Activated CD8-positive, alpha-beta memory T cell treated with anti-CD3 and anti-CD28 coated beads for 24 hours (primary cell): ENCODE results near the gene IAH1.
"Not testable (repeated sequence)": the region's sequence is repeated elsewhere in the genome, so short reads cannot be mapped to it uniquely, and the experiment has no call there.

Source experiments
- DNase-seq: peaks from one replicate; pipeline ENCODE4 v3.0.0-alpha.2; 2020

Gene IAH1

DNA sequence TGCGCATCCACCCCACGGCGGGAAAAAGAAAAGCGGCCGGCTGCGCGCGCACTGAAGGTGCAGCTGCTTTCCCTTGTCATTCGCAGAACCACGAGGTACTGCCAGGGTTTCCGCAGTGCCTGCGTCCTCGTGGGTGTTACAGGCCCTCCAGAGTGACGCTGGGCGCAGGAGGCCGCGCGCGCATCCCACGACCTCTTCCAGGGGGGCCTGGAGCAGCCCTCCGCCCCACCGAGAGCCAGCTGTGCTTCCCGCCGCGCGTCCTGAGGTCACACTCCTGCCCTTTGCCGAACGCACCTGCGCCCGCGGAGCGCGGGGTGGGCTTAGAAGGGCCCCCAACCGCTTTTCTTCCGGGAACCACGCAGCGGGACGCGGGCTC, 378 bp upstream of the IAH1 start:
- peak; percentile 88 for DNase-seq

GRCh38 chr2:9477914-9478313, 3.6 kb downstream of the IAH1 start:
- DNase-seq: no peak

DNA sequence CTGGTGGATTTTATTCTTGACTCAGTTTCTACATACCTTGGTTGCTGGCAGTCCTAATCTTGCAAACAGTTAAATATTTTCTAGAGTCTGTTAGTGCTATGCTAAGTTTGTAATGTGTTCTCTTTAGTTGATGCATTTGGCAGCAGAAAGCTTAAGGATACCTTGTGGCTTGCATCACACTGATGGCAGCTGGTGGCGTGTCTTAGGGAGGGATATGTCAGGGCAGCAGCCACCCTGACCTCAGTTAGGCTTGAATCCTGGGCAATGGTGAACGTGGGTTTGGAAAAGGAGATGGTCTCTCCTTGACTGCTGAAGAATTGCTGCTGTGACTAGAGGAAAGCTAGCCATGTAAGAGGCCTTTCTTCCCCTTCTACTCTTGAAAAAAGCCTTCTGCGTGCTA, 4.2 kb downstream of the IAH1 start:
- DNase-seq: no peak

- DNase-seq: no peak
These were observed 5.8 kb downstream of the IAH1 start for GRCh38 chr2:9480157-9480556.

DNA sequence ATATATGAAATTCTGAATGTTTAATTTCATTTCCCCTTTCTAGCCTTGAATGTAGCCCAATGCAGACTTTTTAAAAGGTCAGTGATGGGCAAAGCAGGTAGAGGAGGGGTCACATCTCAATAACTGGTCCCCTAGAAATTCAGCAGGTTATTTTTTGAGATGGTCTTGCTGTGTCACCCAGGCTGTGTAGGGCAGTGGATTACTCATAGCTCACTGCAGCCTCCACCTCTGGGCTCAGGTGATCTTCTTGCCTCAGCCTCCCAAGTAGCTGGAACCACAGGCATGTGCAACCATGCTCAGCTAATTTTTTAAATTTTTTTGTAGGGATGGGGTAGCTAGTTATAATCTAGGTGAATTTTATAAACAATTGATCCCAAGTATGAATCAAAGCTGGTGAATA, 8.8 kb downstream of the IAH1 start:
- DNase-seq: no peak

DNA sequence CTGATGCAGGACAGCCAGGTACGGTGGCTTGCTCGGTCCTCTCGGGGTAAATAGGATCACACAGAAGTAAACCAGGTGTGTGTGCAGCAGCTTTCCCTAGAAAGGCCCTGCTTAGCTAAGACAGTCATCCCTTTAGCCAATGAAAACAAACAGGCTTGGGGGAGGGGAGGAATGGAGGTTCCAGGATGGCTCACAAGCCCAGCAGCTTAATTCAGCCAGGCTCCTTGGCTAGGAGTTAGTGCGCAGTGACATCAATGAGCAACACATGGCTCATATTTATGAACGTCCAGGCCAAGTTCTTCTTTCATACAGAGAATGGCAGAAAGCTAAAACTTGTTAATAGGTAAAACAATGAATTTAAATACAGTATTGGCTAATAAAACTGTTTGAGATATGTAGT, 10.2 kb downstream of the IAH1 start:
- DNase-seq: no peak

- DNase-seq: no peak
These were observed 14.5 kb downstream of the IAH1 start for GRCh38 chr2:9488583-9489547.

GRCh38 chr2:9490789-9491188, 16.4 kb downstream of the IAH1 start:
- no peak for DNase-seq

GRCh38 chr2:9492927-9493326, 18.6 kb downstream of the IAH1 start:
- DNase-seq: no peak

- DNase-seq: no peak
These were observed 19.1 kb downstream of the IAH1 start for GRCh38 chr2:9493478-9493877.

DNA sequence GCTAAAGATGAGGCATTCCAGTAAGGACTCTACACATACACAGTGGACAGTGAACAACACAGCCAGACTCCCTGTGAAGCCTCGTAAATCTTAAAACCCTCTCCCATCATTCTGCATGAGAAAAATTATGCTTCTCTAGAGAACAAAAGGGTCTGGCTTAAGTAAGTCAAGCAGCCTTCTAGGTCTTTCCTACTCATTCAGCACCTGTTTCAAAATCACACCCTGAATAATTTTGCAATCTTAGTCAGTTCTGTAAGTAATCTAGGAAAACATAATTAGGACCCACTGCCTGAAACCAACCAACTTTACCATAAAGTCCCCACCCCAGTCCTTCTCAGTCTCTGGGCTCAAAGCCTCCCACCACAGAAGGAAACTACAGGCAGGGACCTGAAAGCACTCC, 19.7 kb downstream of the IAH1 start:
- DNase-seq: peak; percentile 41

DNA sequence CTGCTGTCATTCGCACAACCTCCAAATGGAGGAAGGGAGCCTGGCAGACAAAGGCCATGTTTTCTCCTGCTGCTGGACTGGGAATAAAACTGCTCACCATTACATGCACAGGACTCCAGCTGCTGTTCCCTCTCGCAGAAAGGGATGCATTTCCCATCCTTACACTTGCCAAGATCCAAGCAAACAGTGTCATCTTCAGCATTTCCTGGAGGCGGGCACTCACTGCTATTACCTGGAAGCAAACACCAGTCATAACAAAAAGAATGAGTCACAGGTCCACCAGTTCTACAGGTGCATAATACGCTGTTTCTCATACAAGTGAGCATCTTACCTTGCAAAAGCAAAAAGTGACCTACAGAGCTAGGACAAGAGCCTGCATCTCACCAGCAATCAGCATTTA, 22.7 kb downstream of the IAH1 start:
- DNase-seq: peak; percentile 51

DNA sequence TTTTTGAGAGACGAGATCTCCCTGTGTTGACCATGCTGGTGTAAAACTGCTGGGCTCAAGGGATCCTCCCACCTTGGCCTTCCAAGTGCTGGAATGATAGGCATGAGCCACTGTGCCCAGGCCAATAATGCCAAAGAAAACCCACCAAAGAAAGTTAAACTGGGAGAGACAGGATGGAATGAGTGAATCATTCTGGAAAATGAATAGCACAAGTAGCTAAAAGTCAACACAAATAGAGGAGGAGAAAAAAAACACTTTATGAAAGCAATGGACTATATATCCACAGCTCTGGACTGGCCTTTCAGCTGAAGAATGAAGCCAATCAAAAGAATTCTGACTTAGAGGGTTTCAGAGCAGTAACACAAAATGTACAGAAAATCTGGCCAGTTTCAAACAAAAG, 23.9 kb downstream of the IAH1 start:
- peak; percentile 26 for DNase-seq

DNA sequence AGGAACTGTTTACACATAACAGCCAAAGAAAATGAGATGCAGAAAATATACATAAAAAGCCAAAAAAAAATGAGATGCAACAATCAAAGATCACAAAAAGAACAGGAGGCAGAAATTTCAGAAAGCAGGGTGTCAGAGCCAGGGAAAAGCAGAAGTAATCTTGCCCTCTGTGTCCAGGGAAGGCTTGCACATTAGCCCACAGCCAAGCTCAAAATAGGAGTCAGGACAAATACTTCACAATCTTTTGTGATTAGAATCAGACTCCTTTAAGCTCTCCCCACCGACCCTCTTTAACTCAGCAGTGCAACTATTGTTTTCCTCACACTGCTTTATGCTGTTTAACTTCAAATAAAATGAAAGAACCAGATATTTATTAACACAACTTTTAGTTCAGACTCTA, 34.6 kb downstream of the IAH1 start:
- no peak for DNase-seq

DNA sequence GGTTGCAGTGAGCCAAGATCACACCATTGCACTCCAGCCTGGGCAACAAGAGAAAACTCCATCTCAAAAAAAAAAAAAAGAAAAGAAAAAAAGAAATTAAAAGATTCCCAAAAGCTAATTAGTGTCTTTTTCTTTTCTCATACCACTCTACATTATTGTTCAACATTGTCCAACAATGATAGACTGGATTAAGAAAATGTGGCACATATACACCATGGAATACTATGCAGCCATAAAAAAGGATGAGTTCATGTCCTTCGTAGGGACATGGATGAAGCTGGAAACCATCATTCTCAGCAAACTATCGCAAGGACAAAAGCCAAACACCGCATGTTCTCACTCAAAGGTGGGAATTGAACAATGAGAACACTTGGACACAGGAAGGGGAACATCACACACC, 39.6 kb downstream of the IAH1 start:
- DNase-seq: not testable (repeated sequence)

DNA sequence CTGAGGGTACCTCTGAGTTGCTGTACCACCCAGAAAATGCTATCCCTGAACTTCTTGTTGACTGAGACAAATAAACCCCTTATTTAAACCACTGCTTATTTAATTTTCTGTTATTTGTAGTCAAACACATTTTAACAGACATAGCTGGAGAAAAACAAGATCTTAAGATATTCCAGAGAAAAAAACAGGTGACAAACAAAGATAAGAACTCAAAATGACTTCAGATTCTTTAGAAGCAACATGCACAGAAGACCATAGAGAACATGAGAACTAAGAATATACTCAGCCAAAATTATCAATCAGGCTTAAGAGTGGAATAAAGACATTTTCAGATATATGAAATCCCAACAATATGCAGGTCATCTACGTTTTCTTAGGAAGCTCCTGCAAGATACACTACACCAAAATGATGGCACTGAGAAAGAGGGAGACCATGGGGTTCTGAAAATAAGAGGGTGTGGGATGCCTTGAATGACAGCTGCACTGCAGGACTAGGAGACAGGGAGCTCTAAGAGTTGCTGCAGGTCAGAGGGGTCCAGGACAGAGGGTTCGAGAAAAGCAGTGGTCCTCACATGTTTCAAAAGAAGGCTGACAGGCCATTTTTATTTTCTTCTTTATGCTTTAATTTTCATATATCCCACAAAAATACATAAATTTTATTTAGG, 42.9 kb downstream of the IAH1 start:
- DNase-seq: no peak

GRCh38 chr2:9518163-9518562, 43.8 kb downstream of the IAH1 start:
- no peak for DNase-seq

- DNase-seq: no peak
These were observed 44.4 kb downstream of the IAH1 start for GRCh38 chr2:9518780-9519179.

DNA sequence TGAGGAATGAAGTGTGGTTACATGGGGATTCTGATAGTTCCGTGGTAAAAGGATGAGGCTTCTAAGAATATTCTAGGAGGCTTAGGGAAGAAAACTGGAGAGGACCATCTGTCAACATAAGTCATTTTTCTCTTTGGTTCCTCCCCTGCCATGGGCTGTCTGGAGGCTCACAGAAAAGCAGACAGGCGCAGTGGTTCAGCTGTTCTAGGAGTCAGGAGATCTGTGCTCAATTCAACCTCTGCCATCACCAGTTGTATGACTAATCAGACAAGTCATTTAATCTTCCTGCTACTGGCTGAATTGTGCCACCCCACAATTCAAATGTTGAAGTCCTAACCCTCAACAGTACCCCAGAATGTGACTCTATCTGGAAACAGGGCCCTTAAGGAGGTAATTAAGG, 44.9 kb downstream of the IAH1 start:
- no peak for DNase-seq

DNA sequence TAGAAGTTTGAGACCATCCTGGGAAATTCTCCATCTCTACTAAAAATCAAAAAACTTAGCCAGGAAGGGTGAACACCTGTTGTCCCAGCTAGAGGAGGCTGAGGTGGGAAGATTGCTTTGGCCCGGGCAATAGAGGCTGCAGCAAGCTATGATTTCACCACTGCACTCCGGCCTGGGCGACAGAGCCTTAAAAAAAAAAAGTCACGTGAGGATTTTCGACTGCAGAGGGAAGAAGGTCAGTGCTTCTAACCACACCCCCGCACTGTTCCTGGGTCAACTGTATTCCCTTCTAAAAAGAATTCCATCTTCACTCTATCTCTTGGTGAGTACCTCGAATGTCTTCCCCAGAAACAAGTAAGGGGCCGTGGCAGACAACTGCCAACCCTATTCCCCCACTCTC, 49.9 kb downstream of the IAH1 start:
- DNase-seq: no peak

GRCh38 chr2:9525266-9525665, 50.9 kb downstream of the IAH1 start:
- no peak for DNase-seq

DNA sequence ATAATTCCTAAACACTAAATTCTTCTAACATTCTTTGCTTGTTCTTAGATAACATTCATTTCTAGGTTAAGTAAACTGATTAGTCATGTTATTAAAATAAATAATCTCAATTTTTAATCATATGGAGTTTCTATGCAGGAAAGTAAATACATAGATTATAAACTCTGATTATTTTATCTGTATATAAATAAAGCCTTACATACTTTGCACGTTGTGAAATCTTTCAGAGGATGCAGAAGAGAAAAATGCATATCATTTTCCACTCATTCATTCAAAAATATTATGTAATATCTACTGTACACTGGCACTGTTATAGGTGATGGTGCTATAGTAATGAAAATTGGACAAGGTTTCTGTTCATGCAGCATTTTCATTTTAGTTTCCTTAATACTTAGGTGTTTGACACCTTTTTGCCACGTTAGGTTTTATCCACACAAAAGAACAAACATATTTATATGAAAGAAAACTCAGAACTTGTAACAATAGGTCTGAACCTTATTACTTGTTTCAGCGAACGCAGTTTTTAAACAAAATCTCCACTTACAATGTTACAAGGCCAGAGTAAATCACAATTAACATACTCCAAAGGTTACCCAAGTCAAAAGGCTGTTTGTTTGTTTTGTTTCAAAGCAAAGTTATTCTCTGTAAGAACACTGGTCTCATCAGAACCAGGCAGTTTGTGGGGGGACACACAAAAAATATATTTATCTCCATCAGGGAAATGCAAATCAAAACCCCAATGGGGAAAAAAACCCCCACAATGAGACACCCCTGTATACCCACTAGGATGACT, 53.8 kb downstream of the IAH1 start:
- DNase-seq: no peak

DNA sequence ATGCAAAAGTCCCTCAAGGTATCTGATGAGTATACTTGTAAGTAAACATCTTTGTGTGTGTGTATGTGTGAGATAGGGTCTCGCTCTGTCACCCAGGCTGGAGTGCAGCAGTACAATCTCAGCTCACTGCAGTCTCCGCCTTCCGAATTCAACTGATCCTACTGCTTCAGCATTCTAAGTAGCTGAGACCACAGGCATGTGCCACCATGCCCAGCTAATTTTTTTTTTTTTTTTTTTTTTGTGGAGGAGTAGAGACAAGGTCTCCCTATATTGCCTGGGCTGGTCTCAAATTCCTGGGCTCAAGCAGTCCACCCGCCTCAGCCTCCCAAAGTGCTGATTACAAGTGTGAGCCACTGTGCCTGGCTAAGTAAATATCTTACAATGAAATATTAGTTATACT, 58.1 kb downstream of the IAH1 start:
- DNase-seq: no peak

DNA sequence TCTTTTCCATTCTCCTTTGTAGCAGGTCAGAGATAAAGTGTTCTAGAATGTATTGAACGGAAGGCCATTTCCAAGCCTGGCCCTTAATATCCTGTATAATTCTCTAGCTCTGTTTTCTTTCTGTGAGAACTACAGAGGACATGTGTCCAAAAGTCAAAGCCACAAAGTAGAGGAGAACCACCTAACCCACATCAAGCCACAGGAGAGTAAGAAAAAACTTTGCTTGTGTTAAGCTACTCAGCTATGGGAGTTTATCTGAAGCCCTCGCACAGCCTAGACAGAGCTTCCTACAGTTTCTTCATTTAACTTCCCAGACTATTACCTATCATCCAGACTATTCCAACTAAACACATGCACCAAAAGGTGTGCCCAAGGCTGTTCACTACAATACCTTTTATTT, 59.3 kb downstream of the IAH1 start:
- DNase-seq: no peak
